SK-N-SH (cell line): ENCODE results near the gene VIL1. TPM values are rescaled to one million over a fixed set of nuclear protein-coding genes. Genes with fewer than 3 reads are reported as not detected.
A peak's percentile ranks its signal among the peaks of the same experiment; 100 is the strongest.

Experiments
- CTCF ChIA-PET: fragments of 300-600, 350-600 bp; formaldehyde crosslinking; extraction: SDS; loops from one replicate; lab custom pipeline; 2021; lab: Yijun Ruan, JAX
- POLR2A ChIA-PET: fragments of 350-600 bp; sonication (Branson Sonifier 250); formaldehyde crosslinking; extraction: SDS; loops from one replicate; lab custom pipeline; 2020; ENCODE audit warnings: antibody characterized with exemption, inconsistent platforms; lab: Yijun Ruan, JAX
- DNase-seq: peaks from one replicate; pipeline ENCODE4 v3.0.0; 2012
- H2AFZ ChIP-seq: fragments of 200-600 bp; sonication (generic); 2 replicates; pipeline ENCODE4 v1.8.1; 2016; ENCODE audit warnings: antibody characterized with exemption, mild to moderate bottlenecking, low read depth
- H3F3A ChIP-seq: fragments of 200-600 bp; sonication (generic); replicated peaks from 2 replicates; pipeline ENCODE3; 2016; ENCODE audit warnings: antibody characterized with exemption, mild to moderate bottlenecking; ENCODE audit not compliant: insufficient read depth
- H3K27ac ChIP-seq, 2 experiments: fragments of 200-500 bp in 1 of 2; fragments of 200-600 bp in 1 of 2; sonication (Bioruptor generic) in 1 of 2; sonication (generic), shearing (Covaris generic) in 1 of 2; 2 replicates each; pipeline versions ENCODE4 v1.5.1 to v1.6.1; 2014 to 2016; ENCODE audit warnings: low read depth in 2 of 2, inconsistent platforms in 1 of 2, low read length in 1 of 2, mild to moderate bottlenecking in 1 of 2, mixed read lengths in 1 of 2
- H3K27me3 ChIP-seq: fragments of 200-600 bp; sonication (generic), shearing (Covaris generic); 2 replicates; pipeline ENCODE4 v1.6.1; 2016; ENCODE audit warnings: mixed run types; ENCODE audit not compliant: insufficient read depth
- H3K36me3 ChIP-seq, 2 experiments: fragments of 200-500 bp in 1 of 2; fragments of 200-600 bp in 1 of 2; sonication (Bioruptor generic) in 1 of 2; sonication (generic) in 1 of 2; replicated peaks in 1 of 2; 2 replicates each; pipeline versions ENCODE3 to v1.5.1; 2014 to 2016; ENCODE audit warnings: low read length in 1 of 2, mild to moderate bottlenecking in 1 of 2; ENCODE audit not compliant: insufficient read depth in 2 of 2, control insufficient read depth in 1 of 2
- H3K4me1 ChIP-seq, 2 experiments: fragments of 200-500 bp in 1 of 2; fragments of 200-600 bp in 1 of 2; sonication (Bioruptor generic) in 1 of 2; sonication (generic), shearing (Covaris generic) in 1 of 2; 2 replicates each; pipeline versions ENCODE4 v1.5.1 to v1.6.1; 2014 to 2016; ENCODE audit warnings: low read depth in 1 of 2, low read length in 1 of 2, mixed run types in 1 of 2; ENCODE audit not compliant: insufficient read depth in 2 of 2, control insufficient read depth in 1 of 2
- H3K4me2 ChIP-seq: fragments of 200-600 bp; sonication (generic), shearing (Covaris generic); 2 replicates; pipeline ENCODE4 v1.6.1; 2017; ENCODE audit warnings: mixed run types
- H3K4me3 ChIP-seq, 2 experiments: fragments of 200-500 bp in 1 of 2; fragments of 200-600 bp in 1 of 2; sonication (Bioruptor generic) in 1 of 2; sonication (generic), shearing (Covaris generic) in 1 of 2; 2 replicates each; pipeline versions ENCODE4 v1.5.1 to v1.8.1; 2014 to 2016; ENCODE audit warnings: low read depth in 2 of 2, inconsistent platforms in 1 of 2, low read length in 1 of 2, mild to moderate bottlenecking in 1 of 2, mixed read lengths in 1 of 2, moderate library complexity in 1 of 2
- H3K79me2 ChIP-seq: fragments of 200-600 bp; sonication (generic); 2 replicates; pipeline ENCODE4 v1.8.1; 2017; ENCODE audit warnings: mild to moderate bottlenecking; ENCODE audit not compliant: insufficient read depth
- H3K9ac ChIP-seq: fragments of 200-600 bp; sonication (generic); 2 replicates; pipeline ENCODE4 v1.6.1; 2017; ENCODE audit warnings: mixed run types
- H3K9me2 ChIP-seq: fragments of 200-600 bp; sonication (generic); 2 replicates; pipeline ENCODE4 v1.6.1; 2017; ENCODE audit warnings: mixed run types
- H3K9me3 ChIP-seq: fragments of 200-600 bp; sonication (generic); 2 replicates; pipeline ENCODE4 v1.6.1; 2017; ENCODE audit warnings: mixed run types, mild to moderate bottlenecking, moderate library complexity
- H4K20me1 ChIP-seq: fragments of 200-600 bp; sonication (generic); 2 replicates; pipeline ENCODE4 v1.6.1; 2017; ENCODE audit warnings: mild to moderate bottlenecking, mixed run types; ENCODE audit not compliant: insufficient read depth
- CHD2 ChIP-seq: fragments of 150-350 bp; IDR thresholded peaks from 2 replicates; pipeline ENCODE4 v1.6.1; 2018; ENCODE audit warnings: low read length; ENCODE audit not compliant: partially characterized antibody
- ELF1 ChIP-seq: IDR thresholded peaks from 2 replicates; pipeline ENCODE4 v1.4.0; 2012
- FOXM1 ChIP-seq: IDR thresholded peaks from 2 replicates; pipeline ENCODE4 v1.4.0; 2012; ENCODE audit warnings: low read depth, mild to moderate bottlenecking
- JUND ChIP-seq: IDR thresholded peaks from 2 replicates; pipeline ENCODE4 v1.4.0; 2012
- MAX ChIP-seq: IDR thresholded peaks from 2 replicates; pipeline ENCODE4 v1.4.0; 2012; ENCODE audit warnings: low read depth
- MEF2A ChIP-seq: IDR thresholded peaks from 2 replicates; pipeline ENCODE4 v1.4.0; 2012; ENCODE audit warnings: low read depth, borderline replicate concordance
- NRF1 ChIP-seq: IDR thresholded peaks from 2 replicates; pipeline ENCODE4 v1.6.1; 2012; ENCODE audit warnings: low read depth, mild to moderate bottlenecking, low read length
- POLR2AphosphoS5 ChIP-seq: IDR thresholded peaks from 2 replicates; pipeline ENCODE4 v1.6.1; 2012; ENCODE audit warnings: low read depth, low read length
- RAD21 ChIP-seq: IDR thresholded peaks from 2 replicates; pipeline ENCODE4 v1.6.1; 2012; ENCODE audit warnings: mild to moderate bottlenecking, low read length
- REST ChIP-seq: IDR thresholded peaks from 2 replicates; pipeline ENCODE4 v1.6.1; 2012; ENCODE audit warnings: mild to moderate bottlenecking, low read depth, low read length, moderate library complexity
- SIN3A ChIP-seq: IDR thresholded peaks from 2 replicates; pipeline ENCODE4 v1.6.1; 2012; ENCODE audit warnings: low read depth, mild to moderate bottlenecking, low read length, moderate library complexity, borderline replicate concordance
- SMC3 ChIP-seq: IDR thresholded peaks from 2 replicates; pipeline ENCODE4 v1.6.1; 2012; ENCODE audit warnings: low read depth, low read length, improper control_type of control experiment
- TAF1 ChIP-seq: IDR thresholded peaks from 2 replicates; pipeline ENCODE4 v1.6.1; 2012; ENCODE audit warnings: low read depth, mild to moderate bottlenecking, low read length, moderate library complexity, borderline replicate concordance
- USF2 ChIP-seq: fragments of 150-350 bp; IDR thresholded peaks from 2 replicates; pipeline ENCODE4 v1.6.1; 2017; ENCODE audit warnings: antibody characterized with exemption, low read length, low read depth, borderline replicate concordance
- YY1 ChIP-seq: IDR thresholded peaks from 2 replicates; pipeline ENCODE4 v1.4.0; 2012; ENCODE audit warnings: low read depth, mild to moderate bottlenecking
- ZBTB33 ChIP-seq: IDR thresholded peaks from 2 replicates; pipeline ENCODE4 v1.4.0; 2012; ENCODE audit warnings: low read depth, borderline replicate concordance
- polyA plus RNA-seq, 3 experiments: library from polyadenylated mRNA; depleted of rRNA; stranded (reverse); fragments of >200 nt; gene quantifications; 2 replicates each; pipeline ENCODE4 v1.2.3, GENCODE V29; 2012

The VIL1 gene
- polyA plus RNA-seq, 1 of the 3 experiments (the other 2 are of a cell fraction) = under 0.01 TPM

GRCh38 chr2:218477247-218477646 is 58.3 kb downstream of the VIL1 start:
- no peak overlapping the region for H3K4me2 ChIP-seq
- H3K36me3 ChIP-seq = peaks cover 46 to 49% of the 10 kb centered on the region in 2 experiments
- no peak for TF ChIP-seq USF2
- TF ChIP-seq ZBTB33 = no peak
- TF ChIP-seq CHD2 = no peak
- TF ChIP-seq SMC3 = no peak
- no peak for TF ChIP-seq MEF2A
- no peak for TF ChIP-seq SIN3A
- no peak for TF ChIP-seq FOXM1
- TF ChIP-seq ELF1 = no peak
- no peak for TF ChIP-seq TAF1
- no peak for TF ChIP-seq NRF1
- no peak for TF ChIP-seq REST
- no peak for TF ChIP-seq MAX
- no peak for TF ChIP-seq JUND
- no peak for TF ChIP-seq POLR2AphosphoS5
- no peak for TF ChIP-seq RAD21
- TF ChIP-seq YY1 = no peak
- peak overlapping the region in 1 of 2 experiments; percentile 58; a peak in 1 of 4 replicates for H3K27ac ChIP-seq
- H3K4me1 ChIP-seq = no peaks in the 10 kb centered on the region; a peak in 1 of 4 replicates
- H3K4me3 ChIP-seq = no peak overlapping the region
- ChIA-PET CTCF (interaction anchor here (1.0 kb wide), 1 partner anchor 51 kb away, joined by 3 read pairs; no protein-coding TSS in a partner anchor), POLR2A (no interaction called here)
- H3K79me2 ChIP-seq = no peaks in the 10 kb centered on the region
- H2AFZ ChIP-seq = no peak overlapping the region
- peaks cover 6% of the 10 kb centered on the region for H3F3A ChIP-seq
- H3K9me2 ChIP-seq = no peaks in the 10 kb centered on the region
- DNase-seq = no peak
- no peaks in the 10 kb centered on the region for H4K20me1 ChIP-seq
- H3K9ac ChIP-seq = no peak overlapping the region
- H3K9me3 ChIP-seq = no peaks in the 10 kb centered on the region
- H3K27me3 ChIP-seq = no peaks in the 10 kb centered on the region
